ENCODE data around the gene CTIF.
A peak's percentile ranks its signal among the peaks of the same experiment; 100 is the strongest.
"Not testable (repeated sequence)": the region's sequence is repeated elsewhere in the genome, so short reads cannot be mapped to it uniquely, and the experiment has no call there.

Gene CTIF

GRCh38 chr18:48868468-48869466 lies 329.9 kb downstream of the CTIF start:
- DNase-seq (ENCODE audit: low spot score), result peak; percentile 65

- DNase-seq (ENCODE audit: low spot score), result no peak
Measured at GRCh38 chr18:48869591-48869990, 330.8 kb downstream of the CTIF start.

GRCh38 chr18:48870926-48871325 lies 332.1 kb downstream of the CTIF start:
- DNase-seq (ENCODE audit: low spot score), result not testable (repeated sequence)

GRCh38 chr18:48871391-48872166 lies 332.7 kb downstream of the CTIF start:
- DNase-seq (ENCODE audit: low spot score), result no peak

GRCh38 chr18:48872234-48873145 lies 333.7 kb downstream of the CTIF start:
- no peak for DNase-seq (ENCODE audit: low spot score)

- no peak for DNase-seq (ENCODE audit: low spot score)
Measured at GRCh38 chr18:48874233-48874632, 335.4 kb downstream of the CTIF start.

- DNase-seq (ENCODE audit: low spot score), result no peak
Measured at GRCh38 chr18:48874701-48875162, 335.9 kb downstream of the CTIF start.

GRCh38 chr18:48875314-48875941 lies 336.6 kb downstream of the CTIF start:
- no peak for DNase-seq (ENCODE audit: low spot score)

- DNase-seq (ENCODE audit: low spot score), result peak; percentile 38
Measured at GRCh38 chr18:48875942-48876511, 337.2 kb downstream of the CTIF start.

- no peak for DNase-seq (ENCODE audit: low spot score)
Measured at GRCh38 chr18:48876590-48876989, 337.8 kb downstream of the CTIF start.

- DNase-seq (ENCODE audit: low spot score), result no peak
Measured at GRCh38 chr18:48877941-48878340, 339.1 kb downstream of the CTIF start.

- no peak for DNase-seq (ENCODE audit: low spot score)
Measured at GRCh38 chr18:48878471-48878870, 339.6 kb downstream of the CTIF start.

- DNase-seq (ENCODE audit: low spot score), result no peak
Measured at GRCh38 chr18:48879008-48879431, 340.2 kb downstream of the CTIF start.

- no peak for DNase-seq (ENCODE audit: low spot score)
Measured at GRCh38 chr18:48880931-48881330, 342.1 kb downstream of the CTIF start.

GRCh38 chr18:48882379-48882778 lies 343.5 kb downstream of the CTIF start:
- DNase-seq (ENCODE audit: low spot score), result no peak

- no peak for DNase-seq (ENCODE audit: low spot score)
Measured at GRCh38 chr18:48884306-48884705, 345.5 kb downstream of the CTIF start.

- no peak for DNase-seq (ENCODE audit: low spot score)
Measured at GRCh38 chr18:48884771-48885170, 345.9 kb downstream of the CTIF start.

GRCh38 chr18:48885266-48885923 lies 346.6 kb downstream of the CTIF start:
- no peak for DNase-seq (ENCODE audit: low spot score)

GRCh38 chr18:48885924-48886400 lies 347.1 kb downstream of the CTIF start:
- no peak for DNase-seq (ENCODE audit: low spot score)
